ENCODE measurements around the gene OR4C5. TPM values are rescaled to one million over a fixed set of nuclear protein-coding genes. Genes with fewer than 3 reads are reported as not detected.
"Not testable (repeated sequence)": the region's sequence is repeated elsewhere in the genome, so short reads cannot be mapped to it uniquely, and the experiment has no call there.

Gene OR4C5
- polyA plus RNA-seq = not detected
- long read RNA-seq, donor 1 = 0 reads
- long read RNA-seq, donor 2 = 0 reads
- long read RNA-seq, donor 3 = 0 reads
- long read RNA-seq, donor 4 = 0 reads
- long read RNA-seq, donor 5 = 0 reads
- long read RNA-seq, donor 6 = 0 reads
- long read RNA-seq, donor 7 = 0 reads
- long read RNA-seq, donor 8 = 0 reads
- long read RNA-seq, donor 9 = 0 reads
- long read RNA-seq, donor 10 = 0 reads
- long read RNA-seq, donor 11 = 0 reads

- WGBS (ENCODE audit: insufficient coverage, low lambda C conversion rate) = no CpG with 5 or more reads among the region's 2 CpGs
- Histone ChIP-seq H3K9me3 (ENCODE audit: control insufficient read depth, low read depth, low read length) (peaks cover 3% of the 10 kb centered on the region), H3K27ac (ENCODE audit: low read length) (no peak within 1 kb of the TSS), H3K36me3 (ENCODE audit: control insufficient read depth, insufficient read depth, low read length) (no peaks in the 10 kb centered on the region), H3K4me1 (ENCODE audit: control insufficient read depth, insufficient read depth, low read length) (no peaks in the 10 kb centered on the region), H3K4me3 (ENCODE audit: low read length) (no peak within 1 kb of the TSS), H3K27me3 (ENCODE audit: control insufficient read depth, insufficient read depth, low read length) (no peaks in the 10 kb centered on the region)
- DNase-seq = no peak
Observed at GRCh38 chr11:48366365-48366764, at the start of gene OR4C5. OR4C5 (minus strand) TSS chr11:48366465; CDS start chr11:48366465, 0 bp downstream.

GRCh38 chr11:48384670-48385069, 18.4 kb upstream of the OR4C5 start:
- 100% methylated on average over 1 of the region's 4 CpGs for WGBS (ENCODE audit: insufficient coverage, low lambda C conversion rate)
- no peaks in the 10 kb centered on the region for H3K36me3 ChIP-seq (ENCODE audit: control insufficient read depth, insufficient read depth, low read length)
- H3K27ac ChIP-seq (ENCODE audit: low read length) = no peak overlapping the region
- H3K4me1 ChIP-seq (ENCODE audit: control insufficient read depth, insufficient read depth, low read length) = no peaks in the 10 kb centered on the region
- no peak overlapping the region for H3K4me3 ChIP-seq (ENCODE audit: low read length)
- no peaks in the 10 kb centered on the region for H3K27me3 ChIP-seq (ENCODE audit: control insufficient read depth, insufficient read depth, low read length)
- H3K9me3 ChIP-seq (ENCODE audit: control insufficient read depth, low read depth, low read length) = no peaks in the 10 kb centered on the region
- DNase-seq = no peak

- H3K36me3 ChIP-seq (ENCODE audit: control insufficient read depth, insufficient read depth, low read length); DNase-seq; H3K4me1 ChIP-seq (ENCODE audit: control insufficient read depth, insufficient read depth, low read length); H3K9me3 ChIP-seq (ENCODE audit: control insufficient read depth, low read depth, low read length); H3K4me3 ChIP-seq (ENCODE audit: low read length); H3K27me3 ChIP-seq (ENCODE audit: control insufficient read depth, insufficient read depth, low read length); H3K27ac ChIP-seq (ENCODE audit: low read length): not testable (repeated sequence)
- WGBS (ENCODE audit: insufficient coverage, low lambda C conversion rate) = no CpG with 5 or more reads among the region's 2 CpGs
Observed at GRCh38 chr11:48384151-48384550, 17.9 kb upstream of the OR4C5 start.

- WGBS (ENCODE audit: insufficient coverage, low lambda C conversion rate) = 80% methylated on average over 1 of the region's 2 CpGs
Observed at GRCh38 chr11:48361289-48361688, 5.0 kb downstream of the OR4C5 start.

GRCh38 chr11:48354677-48355076, 11.6 kb downstream of the OR4C5 start:
- no peak overlapping the region for H3K27ac ChIP-seq (ENCODE audit: low read length)
- no CpG with 5 or more reads among the region's 1 CpG for WGBS (ENCODE audit: insufficient coverage, low lambda C conversion rate)
- no peaks in the 10 kb centered on the region for H3K4me1 ChIP-seq (ENCODE audit: control insufficient read depth, insufficient read depth, low read length)
- H3K36me3 ChIP-seq (ENCODE audit: control insufficient read depth, insufficient read depth, low read length) = no peaks in the 10 kb centered on the region
- no peaks in the 10 kb centered on the region for H3K27me3 ChIP-seq (ENCODE audit: control insufficient read depth, insufficient read depth, low read length)
- H3K4me3 ChIP-seq (ENCODE audit: low read length) = no peak overlapping the region
- DNase-seq = no peak
- H3K9me3 ChIP-seq (ENCODE audit: control insufficient read depth, low read depth, low read length) = no peaks in the 10 kb centered on the region

More at GRCh38 chr11:48361289-48361688, 5.0 kb downstream of the OR4C5 start:
- not testable (repeated sequence) for H3K4me1 ChIP-seq (ENCODE audit: control insufficient read depth, insufficient read depth, low read length); H3K27me3 ChIP-seq (ENCODE audit: control insufficient read depth, insufficient read depth, low read length); H3K9me3 ChIP-seq (ENCODE audit: control insufficient read depth, low read depth, low read length); H3K27ac ChIP-seq (ENCODE audit: low read length); H3K36me3 ChIP-seq (ENCODE audit: control insufficient read depth, insufficient read depth, low read length); H3K4me3 ChIP-seq (ENCODE audit: low read length); DNase-seq

- Histone ChIP-seq H3K4me1 (ENCODE audit: control insufficient read depth, insufficient read depth, low read length) (no peaks in the 10 kb centered on the region), H3K36me3 (ENCODE audit: control insufficient read depth, insufficient read depth, low read length) (no peaks in the 10 kb centered on the region), H3K4me3 (ENCODE audit: low read length) (no peak overlapping the region), H3K27me3 (ENCODE audit: control insufficient read depth, insufficient read depth, low read length) (no peaks in the 10 kb centered on the region), H3K9me3 (ENCODE audit: control insufficient read depth, low read depth, low read length) (no peaks in the 10 kb centered on the region), H3K27ac (ENCODE audit: low read length) (no peak overlapping the region)
- 100% methylated on average over 1 of the region's 4 CpGs for WGBS (ENCODE audit: insufficient coverage, low lambda C conversion rate)
- no peak for DNase-seq
Observed at GRCh38 chr11:48354013-48354412, 12.3 kb downstream of the OR4C5 start.

- not testable (repeated sequence) for DNase-seq; H3K4me3 ChIP-seq (ENCODE audit: low read length); H3K27ac ChIP-seq (ENCODE audit: low read length); H3K36me3 ChIP-seq (ENCODE audit: control insufficient read depth, insufficient read depth, low read length); H3K4me1 ChIP-seq (ENCODE audit: control insufficient read depth, insufficient read depth, low read length); H3K27me3 ChIP-seq (ENCODE audit: control insufficient read depth, insufficient read depth, low read length); H3K9me3 ChIP-seq (ENCODE audit: control insufficient read depth, low read depth, low read length)
- WGBS (ENCODE audit: insufficient coverage, low lambda C conversion rate) = no CpG with 5 or more reads among the region's 5 CpGs
Observed at GRCh38 chr11:48346286-48346685, 20.0 kb downstream of the OR4C5 start.

GRCh38 chr11:48342505-48342904, 23.8 kb downstream of the OR4C5 start:
- not testable (repeated sequence) for H3K9me3 ChIP-seq (ENCODE audit: control insufficient read depth, low read depth, low read length); H3K27me3 ChIP-seq (ENCODE audit: control insufficient read depth, insufficient read depth, low read length); H3K4me1 ChIP-seq (ENCODE audit: control insufficient read depth, insufficient read depth, low read length); H3K27ac ChIP-seq (ENCODE audit: low read length); H3K4me3 ChIP-seq (ENCODE audit: low read length); DNase-seq; H3K36me3 ChIP-seq (ENCODE audit: control insufficient read depth, insufficient read depth, low read length)
- no CpG with 5 or more reads among the region's 2 CpGs for WGBS (ENCODE audit: insufficient coverage, low lambda C conversion rate)

- no CpG with 5 or more reads among the region's 2 CpGs for WGBS (ENCODE audit: insufficient coverage, low lambda C conversion rate)
Observed at GRCh38 chr11:48341466-48341865, 24.8 kb downstream of the OR4C5 start.

GRCh38 chr11:48324620-48325019, 41.6 kb downstream of the OR4C5 start, which contains the start of gene OR4C3:
OR4C3 (plus strand) TSS chr11:48324920; CDS start chr11:48325022, 102 bp downstream.
- not testable (repeated sequence) for H3K36me3 ChIP-seq (ENCODE audit: control insufficient read depth, insufficient read depth, low read length); DNase-seq; H3K27ac ChIP-seq (ENCODE audit: low read length); H3K27me3 ChIP-seq (ENCODE audit: control insufficient read depth, insufficient read depth, low read length); H3K9me3 ChIP-seq (ENCODE audit: control insufficient read depth, low read depth, low read length); H3K4me1 ChIP-seq (ENCODE audit: control insufficient read depth, insufficient read depth, low read length); H3K4me3 ChIP-seq (ENCODE audit: low read length)

More at GRCh38 chr11:48341466-48341865, 24.8 kb downstream of the OR4C5 start:
- no peaks in the 10 kb centered on the region for H3K27me3 ChIP-seq (ENCODE audit: control insufficient read depth, insufficient read depth, low read length)
- no peaks in the 10 kb centered on the region for H3K9me3 ChIP-seq (ENCODE audit: control insufficient read depth, low read depth, low read length)
- H3K27ac ChIP-seq (ENCODE audit: low read length) = no peak overlapping the region
- no peaks in the 10 kb centered on the region for H3K4me1 ChIP-seq (ENCODE audit: control insufficient read depth, insufficient read depth, low read length)
- no peak overlapping the region for H3K4me3 ChIP-seq (ENCODE audit: low read length)
- H3K36me3 ChIP-seq (ENCODE audit: control insufficient read depth, insufficient read depth, low read length) = no peaks in the 10 kb centered on the region
- DNase-seq = no peak

- WGBS (ENCODE audit: insufficient coverage, low lambda C conversion rate) = 80% methylated on average over 1 of the region's 2 CpGs
- H3K9me3 ChIP-seq (ENCODE audit: control insufficient read depth, low read depth, low read length); H3K36me3 ChIP-seq (ENCODE audit: control insufficient read depth, insufficient read depth, low read length); DNase-seq; H3K27ac ChIP-seq (ENCODE audit: low read length); H3K4me3 ChIP-seq (ENCODE audit: low read length); H3K27me3 ChIP-seq (ENCODE audit: control insufficient read depth, insufficient read depth, low read length); H3K4me1 ChIP-seq (ENCODE audit: control insufficient read depth, insufficient read depth, low read length): not testable (repeated sequence)
Observed at GRCh38 chr11:48319813-48320212, 46.5 kb downstream of the OR4C5 start.

Data from large intestine (tissue), 12 donors.